ENCODE results near the gene PNPLA5. TPM values are rescaled to one million over a fixed set of nuclear protein-coding genes. Genes with fewer than 3 reads are reported as not detected.
A peak's percentile ranks its signal among the peaks of the same experiment; 100 is the strongest.

Gene PNPLA5
- total RNA-seq, 1 experiment from 2014 or later, result not detected

DNA sequence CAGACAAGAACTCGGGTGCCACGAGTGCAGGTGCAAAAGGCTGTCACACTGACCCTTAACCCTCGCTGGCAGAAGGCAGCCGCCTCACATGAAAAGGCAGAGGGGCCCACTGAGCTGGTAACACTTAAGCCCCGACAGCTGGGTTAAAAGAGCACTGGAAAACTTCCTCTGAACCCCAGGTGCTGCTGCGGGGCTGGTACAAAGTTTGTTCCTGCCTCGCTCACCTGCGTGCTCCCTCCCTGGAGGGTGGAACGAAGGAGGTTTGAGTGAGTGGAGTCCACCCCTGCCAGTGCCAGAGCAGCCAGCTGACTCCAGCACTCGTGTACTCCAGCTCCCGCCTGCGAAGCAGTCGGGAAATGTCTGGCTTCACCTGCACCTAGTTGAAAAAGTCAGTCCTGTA is 42.1 kb downstream of the PNPLA5 start:
- TF ChIP-seq, protein P1, sequence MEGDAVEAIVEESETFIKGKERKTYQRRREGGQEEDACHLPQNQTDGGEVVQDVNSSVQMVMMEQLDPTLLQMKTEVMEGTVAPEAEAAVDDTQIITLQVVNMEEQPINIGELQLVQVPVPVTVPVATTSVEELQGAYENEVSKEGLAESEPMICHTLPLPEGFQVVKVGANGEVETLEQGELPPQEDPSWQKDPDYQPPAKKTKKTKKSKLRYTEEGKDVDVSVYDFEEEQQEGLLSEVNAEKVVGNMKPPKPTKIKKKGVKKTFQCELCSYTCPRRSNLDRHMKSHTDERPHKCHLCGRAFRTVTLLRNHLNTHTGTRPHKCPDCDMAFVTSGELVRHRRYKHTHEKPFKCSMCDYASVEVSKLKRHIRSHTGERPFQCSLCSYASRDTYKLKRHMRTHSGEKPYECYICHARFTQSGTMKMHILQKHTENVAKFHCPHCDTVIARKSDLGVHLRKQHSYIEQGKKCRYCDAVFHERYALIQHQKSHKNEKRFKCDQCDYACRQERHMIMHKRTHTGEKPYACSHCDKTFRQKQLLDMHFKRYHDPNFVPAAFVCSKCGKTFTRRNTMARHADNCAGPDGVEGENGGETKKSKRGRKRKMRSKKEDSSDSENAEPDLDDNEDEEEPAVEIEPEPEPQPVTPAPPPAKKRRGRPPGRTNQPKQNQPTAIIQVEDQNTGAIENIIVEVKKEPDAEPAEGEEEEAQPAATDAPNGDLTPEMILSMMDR (conservative IDR thresholded peaks at IDR 0.05; ENCODE audit: low read depth, low read length), result no peak
- TF ChIP-seq EZH2phosphoT487 (IDR thresholded peaks at IDR 0.05; ENCODE audit: borderline replicate concordance, low read length) (no peak), EZH2 (IDR thresholded peaks at IDR 0.05; ENCODE audit: low read length, unreplicated experiment) (no peak)
- DNase-seq (no peak), ATAC-seq (no peak)
- Histone ChIP-seq H3F3A (ENCODE audit: low read length, unreplicated experiment) (no peaks in the 10 kb centered on the region), H3K4me1 (ENCODE audit: insufficient read depth, low read length) (no peaks in the 10 kb centered on the region), H3K4me2 (ENCODE audit: low read length) (no peak overlapping the region), H3K9ac (ENCODE audit: low read length) (no peak overlapping the region), H3K27me3 (ENCODE audit: low read length) (peaks cover 18% of the 10 kb centered on the region), H3K36me3 (ENCODE audit: low read depth, low read length) (no peaks in the 10 kb centered on the region), H3K4me3 (ENCODE audit: low read length) (no peak overlapping the region), H2AFZ (ENCODE audit: low read length) (no peak overlapping the region), H4K20me1 (ENCODE audit: low read length) (no peaks in the 10 kb centered on the region), H3K27ac (ENCODE audit: low read length) (no peak overlapping the region), H3K9me3 (ENCODE audit: low read length) (no peaks in the 10 kb centered on the region), H3K79me2 (ENCODE audit: low read length) (no peaks in the 10 kb centered on the region), H3K9me2 (replicated peaks; ENCODE audit: low read length) (no peaks in the 10 kb centered on the region)
- CTCF ChIA-PET, result no interaction called here
- intact Hi-C loops (cut with micrococcal nuclease), result no loop called here
- POLR2A ChIA-PET (ENCODE audit: unreplicated experiment), result no interaction called here
- no TSS peak for BruUV-seq (replicated peaks)

DNA sequence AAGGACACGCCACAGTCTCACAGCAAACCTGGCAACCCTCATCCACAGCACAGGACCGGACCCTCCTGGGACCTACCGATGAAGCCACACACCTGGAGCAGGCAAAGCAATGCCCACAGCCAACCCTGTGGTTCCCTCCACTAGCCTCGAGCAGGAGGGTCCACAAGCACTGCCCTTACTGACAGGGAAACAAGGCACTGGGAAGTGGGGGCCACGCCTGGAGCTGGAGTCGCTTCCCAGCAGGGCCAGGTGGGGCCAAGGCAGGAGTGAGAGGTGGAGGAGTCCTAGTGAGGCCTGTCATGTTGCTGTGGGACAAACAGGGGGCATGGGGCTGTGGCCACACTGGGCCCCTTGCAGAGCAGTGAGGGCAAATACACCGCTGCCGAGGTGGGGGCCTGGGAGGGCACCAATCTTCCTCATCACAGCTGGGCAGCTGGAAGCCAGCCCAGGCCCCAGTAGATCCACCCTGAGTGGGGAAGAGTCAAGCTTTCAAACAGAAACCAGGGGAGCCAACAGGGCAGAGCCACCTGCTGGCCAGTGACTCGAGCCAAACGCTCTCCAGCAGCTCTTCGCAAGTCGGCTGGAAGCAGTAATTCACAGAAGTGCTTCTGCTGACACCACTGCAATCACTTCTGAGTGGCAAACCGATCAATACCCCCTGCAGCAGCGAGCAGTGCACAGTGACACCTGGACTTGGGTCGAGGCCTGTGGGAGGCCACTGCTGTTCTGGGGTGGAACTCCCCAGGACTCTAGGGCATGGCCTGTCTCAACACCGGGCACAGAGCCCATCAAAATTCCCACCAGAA is 43.2 kb downstream of the PNPLA5 start:
- intact Hi-C loops (cut with micrococcal nuclease), result no loop called here
- Histone ChIP-seq H3K27ac (ENCODE audit: low read length) (no peak overlapping the region), H3K4me3 (ENCODE audit: low read length) (no peak overlapping the region), H3F3A (ENCODE audit: low read length, unreplicated experiment) (no peaks in the 10 kb centered on the region), H3K9me2 (replicated peaks; ENCODE audit: low read length) (no peaks in the 10 kb centered on the region), H3K9ac (ENCODE audit: low read length) (no peak overlapping the region), H3K79me2 (ENCODE audit: low read length) (no peaks in the 10 kb centered on the region), H3K27me3 (ENCODE audit: low read length) (peaks cover 18% of the 10 kb centered on the region), H3K4me1 (ENCODE audit: insufficient read depth, low read length) (no peaks in the 10 kb centered on the region), H3K4me2 (ENCODE audit: low read length) (no peak overlapping the region), H4K20me1 (ENCODE audit: low read length) (no peaks in the 10 kb centered on the region), H2AFZ (ENCODE audit: low read length) (no peak overlapping the region), H3K9me3 (ENCODE audit: low read length) (no peaks in the 10 kb centered on the region), H3K36me3 (ENCODE audit: low read depth, low read length) (no peaks in the 10 kb centered on the region)
- ChIA-PET POLR2A (ENCODE audit: unreplicated experiment) (no interaction called here), CTCF (interaction anchor here (0.5 to 0.7 kb wide), 3 partner anchors 20 to 98 kb away, joined by 3 to 5 read pairs (median 4); partner anchors contain the start of gene EFCAB6)
- no TSS peak for BruUV-seq (replicated peaks)
- ATAC-seq, result peak; percentile 65
- TF ChIP-seq, protein P1 (conservative IDR thresholded peaks at IDR 0.05; ENCODE audit: low read depth, low read length), result peak; percentile 57
- TF ChIP-seq EZH2 (IDR thresholded peaks at IDR 0.05; ENCODE audit: low read length, unreplicated experiment) (no peak), EZH2phosphoT487 (IDR thresholded peaks at IDR 0.05; ENCODE audit: borderline replicate concordance, low read length) (no peak)
- peak; percentile 29 for DNase-seq
